Islet of Langerhans (tissue), 1 donor: ENCODE data around the gene PPP1R14C.
A peak's percentile ranks its signal among the peaks of the same experiment; 100 is the strongest.
"Not testable (repeated sequence)": the region's sequence is repeated elsewhere in the genome, so short reads cannot be mapped to it uniquely, and the experiment has no call there.

Experiments
- FAIRE-seq: peaks from one replicate; lab custom pipeline; 2011; peaks lifted over from hg19 to GRCh38; lab: Jason Lieb, UNC

Gene PPP1R14C

DNA sequence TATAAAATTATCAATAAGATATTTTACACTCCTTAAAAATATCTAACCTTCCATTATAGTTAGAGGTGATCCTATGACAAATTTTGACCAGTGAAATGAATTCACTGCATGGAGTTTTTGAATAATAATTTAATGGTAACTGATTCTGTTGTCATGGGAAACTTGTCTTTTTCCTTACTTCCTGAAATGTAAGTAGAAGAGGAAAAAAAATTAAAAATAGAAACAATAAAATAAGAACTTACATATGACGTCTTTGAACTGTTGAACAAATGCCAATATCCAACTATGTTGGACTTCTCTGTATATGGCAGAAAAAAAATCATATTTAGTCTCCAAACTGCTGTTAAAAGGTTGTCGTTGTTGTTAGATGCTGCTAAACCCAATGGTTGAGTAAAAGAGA, 26.3 kb downstream of the PPP1R14C start:
- no peak for FAIRE-seq

- FAIRE-seq, result peak; percentile 61
These were observed 26.8 kb downstream of the PPP1R14C start for GRCh38 chr6:150169609-150170008.

GRCh38 chr6:150172929-150173328, 30.1 kb downstream of the PPP1R14C start:
- FAIRE-seq, result no peak

DNA sequence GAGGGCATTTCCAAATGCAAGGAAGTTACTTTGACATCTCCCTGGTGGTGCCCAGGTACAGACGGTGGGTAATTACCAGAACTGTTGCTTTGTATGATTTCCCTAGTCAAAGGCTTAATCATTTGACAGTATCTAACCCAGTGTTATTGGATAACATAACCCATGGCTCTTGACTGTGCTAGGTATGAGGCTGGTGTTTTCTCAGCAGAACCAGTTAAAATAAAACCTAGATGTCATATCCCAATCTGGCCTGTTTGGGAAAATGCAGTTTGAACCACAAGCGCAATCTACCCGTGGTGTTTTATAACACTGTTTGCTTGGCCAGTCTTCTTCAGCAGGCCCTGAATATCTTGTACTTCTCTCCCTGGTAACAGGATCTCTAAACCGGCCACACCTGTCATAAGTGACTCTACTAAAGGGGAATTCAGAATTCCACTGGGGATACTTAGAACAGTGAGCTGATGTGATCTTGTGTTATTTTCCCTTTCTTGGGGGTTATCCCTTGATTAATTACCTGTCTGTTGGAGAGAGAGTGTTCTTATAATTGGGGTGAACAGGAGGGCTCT, 32.8 kb downstream of the PPP1R14C start:
- FAIRE-seq, result no peak

DNA sequence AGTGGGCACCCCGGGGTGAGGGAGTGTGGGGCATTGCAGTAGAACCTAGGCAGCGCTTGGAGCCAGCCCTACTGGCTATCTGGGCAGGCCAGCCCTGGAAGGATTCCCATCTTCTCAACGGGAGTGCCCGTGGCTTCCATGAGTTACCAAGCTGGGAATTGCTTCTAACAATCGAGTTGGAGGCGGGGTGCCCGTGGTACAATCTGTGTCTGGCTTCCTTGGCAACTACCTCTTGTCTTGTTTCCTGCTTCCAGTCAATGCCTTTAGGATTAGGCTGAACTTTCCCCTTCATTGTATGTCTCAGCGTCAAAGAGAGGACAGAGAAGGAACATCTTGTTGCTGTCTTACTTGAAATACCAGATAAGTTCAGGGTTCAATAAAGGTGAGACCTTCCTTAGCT, 33.3 kb downstream of the PPP1R14C start:
- FAIRE-seq, result no peak

DNA sequence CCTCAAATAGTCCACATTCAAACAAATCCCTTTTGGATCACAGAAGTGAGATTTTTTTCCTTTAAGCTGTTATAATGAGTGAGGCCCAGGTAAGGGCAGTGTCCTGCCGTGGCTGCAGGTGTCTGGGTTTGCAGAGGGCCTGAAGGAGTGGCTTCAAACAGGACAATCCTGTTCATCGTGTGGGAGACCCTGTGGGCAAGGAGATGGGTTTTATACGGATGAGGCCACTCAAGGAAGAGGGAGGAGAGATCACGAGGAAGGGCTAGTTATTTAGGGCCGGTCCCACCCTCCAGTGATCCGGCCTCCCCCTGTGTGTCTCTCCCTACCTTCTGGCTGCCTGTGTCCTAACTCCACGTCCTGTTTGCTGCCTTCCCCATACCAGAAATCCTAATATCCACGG, 33.8 kb downstream of the PPP1R14C start:
- no peak for FAIRE-seq

GRCh38 chr6:150177259-150177951, 34.6 kb downstream of the PPP1R14C start:
- no peak for FAIRE-seq

DNA sequence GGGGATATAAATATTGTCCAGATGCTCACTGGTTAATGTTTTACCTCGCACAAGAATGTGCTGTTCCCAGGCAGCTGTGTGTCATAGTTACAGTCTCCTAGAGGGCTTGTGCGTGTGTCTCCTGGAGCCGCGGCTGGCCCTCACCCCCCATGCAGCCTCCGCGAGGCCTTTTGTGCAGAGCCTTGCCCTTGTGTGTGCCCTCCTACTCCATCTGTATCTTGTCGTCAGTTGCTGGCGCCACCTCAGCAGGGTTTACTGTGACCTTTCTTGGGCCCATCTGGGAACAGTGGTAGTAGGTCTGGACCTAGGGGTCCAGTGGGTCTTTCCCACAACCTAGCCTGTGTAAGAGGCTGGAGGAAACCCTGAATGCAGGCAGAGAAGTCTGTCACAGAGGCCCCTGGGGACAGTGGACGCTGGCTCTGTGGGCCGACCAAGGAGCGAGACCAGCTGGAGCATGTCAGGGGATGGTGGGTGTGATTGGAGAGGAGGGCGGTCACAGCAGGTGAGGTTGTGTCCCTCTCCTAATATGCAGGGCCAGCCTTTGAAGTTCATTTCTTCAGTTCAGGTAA, 35.2 kb downstream of the PPP1R14C start:
- peak; percentile 51 for FAIRE-seq

DNA sequence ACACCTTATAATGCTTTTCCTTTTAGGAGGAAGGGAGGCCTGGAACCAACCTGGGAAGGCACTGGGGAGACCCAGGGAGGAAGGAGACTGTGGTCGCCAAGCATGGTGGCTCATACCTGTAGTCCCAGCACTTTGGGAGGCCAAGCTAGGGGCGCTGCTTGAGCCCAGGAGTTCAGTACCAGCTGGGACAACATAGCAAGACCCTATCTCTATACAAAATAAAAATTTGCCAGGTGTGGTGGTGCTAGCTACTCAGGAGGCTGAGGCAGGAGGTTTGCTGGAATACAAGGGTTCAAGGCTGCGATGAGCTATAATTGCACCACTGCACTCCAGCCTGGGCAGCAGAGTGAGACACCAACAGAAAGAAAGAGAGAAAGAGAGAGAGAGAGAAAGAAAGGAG, 36.2 kb downstream of the PPP1R14C start:
- FAIRE-seq, result no peak

- not testable (repeated sequence) for FAIRE-seq
These were observed 37.1 kb downstream of the PPP1R14C start for GRCh38 chr6:150179907-150180424.

- no peak for FAIRE-seq
These were observed 37.7 kb downstream of the PPP1R14C start for GRCh38 chr6:150180517-150180916.

DNA sequence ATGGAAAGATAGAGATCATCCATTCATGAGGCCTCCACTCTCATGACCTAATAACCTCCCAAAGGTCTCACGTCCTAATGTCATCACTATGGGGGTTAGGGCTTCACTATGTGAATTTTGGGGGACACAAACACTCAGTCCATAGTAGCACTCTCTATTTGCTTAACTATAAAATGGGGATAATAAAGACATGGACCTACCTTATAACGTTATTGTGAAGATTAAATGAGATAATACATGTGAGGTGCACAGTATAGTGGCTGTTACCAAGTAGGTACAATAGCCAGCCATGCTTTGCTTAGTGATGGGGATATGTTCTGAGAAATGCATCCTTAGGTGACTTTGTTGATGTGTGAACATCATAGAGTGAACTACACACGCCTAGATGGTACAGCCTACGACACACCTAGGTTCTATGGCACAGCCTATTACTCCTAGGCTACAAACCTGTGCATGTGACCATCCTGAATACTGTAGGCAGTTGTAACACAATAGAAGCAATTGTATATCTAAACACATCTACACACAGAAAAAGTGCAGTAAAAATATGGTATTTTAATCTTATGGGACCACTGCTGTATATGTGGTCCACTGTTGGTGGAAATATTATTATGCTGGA, 39.7 kb downstream of the PPP1R14C start:
- no peak for FAIRE-seq

DNA sequence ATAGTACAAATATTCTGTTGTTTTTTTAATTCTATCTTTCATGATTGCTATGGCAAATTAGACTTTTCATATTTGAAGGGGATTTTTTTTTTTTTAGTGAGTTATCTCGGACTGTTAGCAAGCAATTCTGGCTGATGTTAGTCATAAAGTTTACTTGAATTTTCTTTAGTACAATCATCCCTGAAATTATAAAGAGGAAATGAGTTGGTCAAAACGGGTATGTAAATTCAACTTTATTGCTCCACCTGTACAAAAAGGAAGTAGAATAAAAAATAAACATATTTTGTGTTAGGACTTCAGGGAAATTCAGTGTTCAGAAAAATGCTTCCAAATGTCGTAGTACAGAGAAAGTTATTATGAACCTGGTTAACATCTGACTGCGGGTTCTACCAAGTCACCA, 40.3 kb downstream of the PPP1R14C start:
- no peak for FAIRE-seq

- no peak for FAIRE-seq
These were observed 41.1 kb downstream of the PPP1R14C start for GRCh38 chr6:150183966-150184365.

DNA sequence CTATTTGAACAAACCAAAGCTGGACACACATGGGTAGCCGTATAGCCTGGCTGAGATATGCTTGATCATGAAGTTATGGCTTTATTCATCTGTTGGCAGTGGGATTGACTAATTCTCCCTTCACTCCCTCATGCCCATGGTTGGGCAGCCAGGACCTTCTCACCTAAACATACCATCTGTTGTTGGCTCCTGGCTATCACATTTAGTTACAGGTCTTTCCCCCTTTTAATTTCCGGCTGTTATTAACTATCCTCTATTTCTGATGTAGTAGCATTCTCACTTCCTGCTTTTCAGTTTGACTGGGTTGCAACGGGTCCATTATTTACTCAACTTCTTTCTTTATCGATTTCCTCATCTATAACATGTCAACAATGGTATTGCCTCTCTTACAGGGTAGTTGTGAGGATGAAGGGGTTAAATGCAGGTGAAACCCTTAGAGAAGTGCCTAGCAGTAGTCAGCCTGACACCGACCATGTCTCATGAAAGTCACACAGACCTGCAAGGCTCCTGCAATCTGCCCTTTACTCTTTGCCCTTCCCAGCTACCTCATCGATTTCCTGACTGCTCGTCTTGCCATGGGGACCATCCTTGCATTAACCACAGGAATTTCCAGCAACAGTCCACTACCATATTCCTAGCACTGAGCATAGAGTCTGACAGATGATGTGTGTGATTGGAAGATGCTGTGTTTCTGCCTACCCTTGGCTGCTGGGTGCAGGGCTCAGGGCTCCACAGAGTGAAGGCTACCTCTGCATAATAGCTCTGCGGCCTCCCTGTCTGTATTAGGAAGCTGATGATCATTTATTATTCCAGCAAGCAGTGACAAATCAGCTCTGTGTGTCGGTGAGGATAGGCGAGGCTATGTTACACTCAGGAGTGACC, 42.2 kb downstream of the PPP1R14C start:
- no peak for FAIRE-seq

DNA sequence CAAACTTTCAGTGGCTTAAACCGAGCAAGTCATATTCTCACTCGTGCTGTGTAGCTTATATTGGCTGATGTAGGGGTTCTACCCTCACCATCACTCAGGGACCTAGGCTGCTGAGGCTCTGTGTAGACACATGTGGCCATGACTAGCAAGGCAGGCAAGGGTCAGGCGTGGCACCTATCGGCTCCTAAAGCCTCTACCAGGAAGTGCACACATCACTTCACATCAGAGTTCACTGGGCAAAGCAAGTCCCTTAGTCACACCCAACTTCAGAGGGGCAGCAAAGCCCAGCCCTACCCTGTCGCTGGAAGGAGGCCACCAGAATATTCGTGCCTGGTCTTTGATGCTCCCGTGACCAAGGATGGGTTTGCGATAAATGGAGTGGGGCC, 42.9 kb downstream of the PPP1R14C start:
- FAIRE-seq, result no peak

GRCh38 chr6:150186129-150186898, 43.5 kb downstream of the PPP1R14C start:
- no peak for FAIRE-seq

GRCh38 chr6:150187433-150187832, 44.6 kb downstream of the PPP1R14C start:
- not testable (repeated sequence) for FAIRE-seq

DNA sequence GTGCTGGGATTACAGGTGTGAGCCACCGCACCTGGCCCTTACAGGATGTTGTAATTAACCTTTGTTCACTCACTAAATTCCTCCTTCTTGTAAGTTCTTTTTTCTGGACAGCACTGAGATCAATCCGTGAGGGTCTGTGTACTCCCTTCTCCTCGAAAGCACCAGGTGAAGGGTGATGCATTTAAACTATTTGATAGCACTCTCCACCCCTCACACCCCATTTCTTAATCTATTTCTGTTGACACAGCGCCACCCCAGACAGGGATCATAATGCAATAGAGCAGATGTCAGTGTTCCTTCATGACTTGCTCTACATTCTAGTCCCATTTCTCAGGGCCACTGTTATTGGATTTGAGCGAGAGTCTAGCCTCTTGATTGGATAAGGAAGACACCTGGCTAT, 46.3 kb downstream of the PPP1R14C start:
- no peak for FAIRE-seq

DNA sequence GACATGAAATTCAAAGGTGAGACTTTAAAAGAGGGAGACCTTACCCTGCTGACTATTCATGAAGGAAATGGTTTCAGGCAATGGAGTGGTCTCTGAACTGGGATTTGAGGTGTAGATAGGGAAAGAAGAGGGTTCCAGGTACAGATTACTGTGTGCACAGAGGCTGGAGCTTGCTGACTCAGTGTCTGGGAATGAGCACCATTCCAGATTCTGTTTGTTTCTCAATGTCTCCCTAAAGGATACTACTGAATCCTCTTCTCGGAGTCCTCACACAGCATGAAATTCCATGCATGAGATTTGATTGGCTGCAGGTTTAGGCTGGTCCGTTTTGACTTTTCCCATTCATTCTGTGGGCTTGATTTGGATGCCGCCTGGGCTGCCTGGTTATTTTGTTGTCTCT, 49.0 kb downstream of the PPP1R14C start:
- no peak for FAIRE-seq

- no peak for FAIRE-seq
These were observed 51.4 kb downstream of the PPP1R14C start for GRCh38 chr6:150194195-150194594.
